HG03558 (cell line): Measurements from ENCODE around the gene C7.
A peak's percentile ranks its signal among the peaks of the same experiment; 100 is the strongest.
"Not testable (repeated sequence)": the region's sequence is repeated elsewhere in the genome, so short reads cannot be mapped to it uniquely, and the experiment has no call there.

ENCODE experiments used
- ATAC-seq: cut with Tn5 transposase; IDR thresholded peaks from one replicate; pipeline ENCODE4 v1.9.1; 2021; ENCODE audit warnings: moderate number of reproducible peaks; ENCODE audit not compliant: unreplicated experiment; ENCODE audit errors: extremely low read depth

C7 gene

DNA sequence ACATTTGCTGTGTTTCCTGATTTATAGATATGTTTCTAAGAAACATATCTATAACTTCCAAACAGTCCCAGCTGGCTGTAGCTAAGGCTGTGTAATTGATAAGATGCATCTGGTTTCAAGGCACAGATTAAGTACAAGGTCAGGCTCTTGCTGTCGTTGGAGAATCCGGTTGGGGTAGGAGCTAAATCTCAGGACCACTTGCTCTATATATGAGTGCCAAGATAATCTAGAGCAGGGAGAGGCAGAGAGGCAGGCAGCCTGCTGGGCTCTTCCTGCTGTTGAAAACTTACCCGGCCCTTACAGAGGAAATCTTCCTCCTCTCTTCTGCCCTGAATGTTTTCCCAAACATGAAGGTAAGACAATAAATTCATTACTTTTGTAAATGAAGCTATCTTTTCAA is at the start of gene C7:
C7 (plus strand) TSS at position 234 of the 400 bp plus-strand sequence; CDS start at position 348, 114 bp downstream.
- no peak for ATAC-seq

DNA sequence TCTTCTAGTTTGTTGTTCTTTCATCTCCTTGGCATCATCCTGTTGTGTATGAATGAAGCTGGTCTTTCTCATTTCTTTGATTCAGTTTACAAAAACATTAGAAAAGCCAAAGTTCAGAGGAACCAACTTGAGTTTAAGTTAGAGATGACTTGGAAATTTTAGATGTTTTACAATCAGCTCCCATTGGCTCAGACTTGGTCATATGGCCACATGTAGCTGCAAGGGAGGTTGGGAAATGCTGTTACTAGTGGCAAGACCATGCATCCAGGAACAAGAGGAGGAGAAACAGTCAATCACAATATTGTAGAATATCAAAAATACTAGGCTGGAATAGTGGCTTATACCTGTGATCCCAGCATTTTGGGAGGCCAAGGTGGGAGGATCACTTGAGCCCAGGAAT is 48.6 kb upstream of the C7 start:
- ATAC-seq, result no peak

DNA sequence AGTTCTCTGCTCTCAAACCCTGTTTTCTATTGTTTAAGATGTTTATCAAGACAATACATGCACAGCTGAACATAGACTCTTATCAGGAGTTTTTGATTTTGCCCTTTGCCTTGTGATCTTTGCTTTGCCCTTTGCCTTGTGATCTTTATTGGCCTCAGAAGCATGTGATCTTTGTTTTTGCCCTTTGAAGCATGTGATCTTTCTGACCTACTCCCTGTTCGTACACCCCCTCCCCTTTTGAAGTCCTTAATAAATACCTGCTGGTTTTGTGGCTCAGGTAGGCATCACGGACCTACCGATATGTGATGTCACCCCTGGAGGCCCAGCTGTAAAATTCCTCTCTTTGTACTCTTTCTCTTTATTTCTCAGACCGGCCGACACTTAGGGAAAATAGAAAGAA is 44.3 kb upstream of the C7 start:
- not testable (repeated sequence) for ATAC-seq

DNA sequence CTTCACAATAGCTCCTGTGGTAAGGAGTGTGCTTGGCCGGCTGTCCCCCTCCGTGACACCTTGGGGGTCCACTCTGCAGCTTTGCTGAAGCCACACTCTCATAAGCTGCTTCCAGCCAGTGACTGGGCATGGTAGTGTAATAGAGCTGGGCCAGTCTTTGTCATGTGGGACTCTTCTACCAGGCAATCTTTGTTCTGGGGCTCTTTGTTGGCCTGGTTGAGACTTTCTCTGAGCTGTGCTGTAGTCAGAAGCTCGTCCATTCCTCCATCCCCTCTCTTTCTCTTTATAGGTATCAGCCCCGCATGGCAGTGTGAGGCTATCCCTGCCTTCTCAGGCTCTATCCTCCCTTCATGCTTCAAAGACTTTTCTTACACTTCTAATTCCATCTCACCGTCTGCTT is 42.5 kb upstream of the C7 start:
- no peak for ATAC-seq

DNA sequence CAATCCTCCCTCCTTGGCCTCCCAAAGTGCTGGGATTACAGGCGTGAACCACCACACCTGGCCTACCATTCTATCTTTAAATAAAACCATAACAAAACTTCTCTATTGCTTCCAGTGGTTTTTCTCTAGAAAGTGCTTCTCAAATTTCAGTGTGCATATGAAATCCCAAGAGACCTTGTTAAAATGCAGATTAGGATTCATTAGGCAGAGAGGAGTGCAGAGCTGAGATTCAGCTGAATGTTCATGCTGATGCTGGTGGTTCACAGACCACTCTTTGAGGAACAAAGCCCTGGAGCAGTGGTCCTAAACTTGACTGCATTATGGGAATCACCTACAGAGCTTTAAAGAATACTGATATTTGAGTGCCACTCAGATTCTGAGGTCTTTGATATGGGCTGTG is 39.9 kb upstream of the C7 start:
- ATAC-seq, result no peak

DNA sequence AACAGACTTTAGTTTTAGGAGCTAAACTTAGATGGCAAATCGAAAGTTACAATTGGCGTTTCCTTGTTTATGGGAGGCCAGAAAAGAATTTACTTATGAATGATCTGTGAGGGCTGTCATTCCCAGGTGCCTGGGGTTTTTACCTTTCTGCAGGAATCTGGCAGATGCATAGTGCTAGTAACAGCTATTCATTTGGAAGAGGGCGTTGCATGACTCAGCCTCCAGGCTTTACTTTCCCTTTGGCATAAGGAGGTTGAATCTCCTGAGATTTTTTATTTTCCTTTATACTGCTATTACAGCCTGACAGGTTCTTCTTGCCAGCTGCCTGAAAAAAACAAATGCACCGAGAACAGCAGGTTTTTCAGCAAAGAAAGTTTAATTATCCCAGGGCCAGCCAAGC is 38.1 kb upstream of the C7 start:
- no peak for ATAC-seq

DNA sequence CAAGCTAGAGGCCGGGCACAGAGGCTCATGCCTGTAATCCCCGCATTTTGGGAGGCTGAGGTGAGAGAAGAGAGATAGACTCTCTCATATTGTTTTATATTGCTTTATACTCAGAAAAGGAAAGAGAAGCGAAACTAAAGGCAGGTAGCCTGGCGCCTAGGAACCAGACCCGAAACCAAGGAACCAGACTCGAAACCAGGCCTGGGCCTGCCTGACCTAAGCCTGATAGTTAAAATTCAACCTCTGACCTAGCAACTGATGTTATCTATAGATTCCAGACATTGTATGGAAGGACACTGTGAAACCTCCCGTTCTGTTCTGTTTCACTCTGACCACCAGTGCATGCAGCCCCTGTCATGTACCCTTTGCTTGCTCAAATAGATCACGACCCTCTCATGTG is 37.0 kb upstream of the C7 start:
- not testable (repeated sequence) for ATAC-seq

DNA sequence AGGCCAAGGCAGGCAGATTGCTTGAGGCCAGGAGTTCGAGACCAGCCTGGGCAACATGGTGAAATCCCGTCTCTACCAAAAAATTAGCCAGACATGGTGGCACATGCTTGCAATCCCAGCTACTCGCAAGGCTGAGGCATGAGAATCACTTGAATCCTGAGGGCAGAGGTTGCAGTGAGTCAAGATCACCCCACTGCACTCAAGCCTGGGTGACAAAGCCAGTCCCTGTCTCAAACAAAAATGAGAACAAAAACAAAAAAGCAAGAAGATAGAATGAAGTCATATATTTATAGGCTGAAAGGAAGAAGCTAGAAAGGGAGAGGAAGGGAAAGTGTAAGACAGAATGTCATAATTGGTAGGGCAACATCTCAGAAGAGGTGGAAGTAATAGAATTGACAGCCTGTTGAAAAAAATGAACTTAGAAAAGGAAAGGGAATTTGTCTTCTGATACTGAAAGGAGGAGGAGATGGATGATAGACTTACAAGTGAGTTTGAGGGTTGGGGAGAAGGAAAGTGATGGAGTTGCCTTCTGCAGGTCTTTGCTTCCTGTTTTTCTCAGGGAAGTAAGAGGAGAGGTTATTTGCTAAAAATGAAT is 35.9 kb upstream of the C7 start:
- ATAC-seq, result no peak

DNA sequence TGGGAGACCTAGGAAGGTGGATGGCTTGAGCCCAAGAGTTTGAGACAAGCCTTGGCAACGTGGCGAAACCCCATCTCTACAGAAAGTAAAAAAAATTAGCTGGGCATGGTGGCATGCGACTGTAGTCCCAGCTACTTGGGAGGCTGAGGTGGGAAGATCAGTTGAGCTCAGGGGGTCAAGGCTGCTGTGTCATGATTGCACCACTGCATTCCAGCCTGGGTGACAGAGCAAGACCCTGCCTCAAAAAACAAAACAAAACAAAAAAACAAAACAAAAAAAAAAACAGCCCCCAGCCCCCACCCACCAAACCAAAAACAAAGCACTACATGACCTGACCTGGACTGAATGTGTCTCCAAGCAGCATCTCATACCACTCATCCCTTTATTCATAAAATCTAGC is 33.3 kb upstream of the C7 start:
- ATAC-seq, result no peak

DNA sequence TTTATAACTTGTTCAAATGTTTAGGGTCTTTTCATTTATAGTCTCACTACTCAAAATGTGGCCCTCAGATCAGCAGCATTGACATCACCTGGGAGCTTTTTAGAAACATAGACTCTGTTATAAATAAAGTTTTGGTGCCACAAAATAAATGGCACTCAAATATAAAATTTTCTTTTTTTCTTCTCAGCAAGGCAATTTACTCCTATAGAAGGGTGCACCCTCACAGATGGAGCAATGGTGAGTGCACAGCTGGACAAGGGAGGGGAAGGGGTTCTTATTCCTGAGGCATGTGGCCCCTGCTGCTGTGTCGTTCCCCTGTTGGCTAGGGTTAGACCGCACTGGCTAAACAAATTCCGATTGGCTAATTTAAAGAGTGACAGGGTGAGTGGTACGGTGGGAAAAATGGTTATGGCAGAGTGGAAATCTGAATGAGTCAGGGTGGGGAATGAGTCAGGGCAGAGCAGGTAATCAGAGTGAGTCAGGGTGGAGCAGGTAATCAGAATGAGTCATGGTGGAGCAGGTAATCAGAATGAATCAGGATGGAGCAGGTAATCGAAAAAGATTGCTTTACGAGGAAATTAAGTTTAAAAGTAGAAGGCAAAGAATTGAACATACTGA is 31.8 kb upstream of the C7 start:
- no peak for ATAC-seq

DNA sequence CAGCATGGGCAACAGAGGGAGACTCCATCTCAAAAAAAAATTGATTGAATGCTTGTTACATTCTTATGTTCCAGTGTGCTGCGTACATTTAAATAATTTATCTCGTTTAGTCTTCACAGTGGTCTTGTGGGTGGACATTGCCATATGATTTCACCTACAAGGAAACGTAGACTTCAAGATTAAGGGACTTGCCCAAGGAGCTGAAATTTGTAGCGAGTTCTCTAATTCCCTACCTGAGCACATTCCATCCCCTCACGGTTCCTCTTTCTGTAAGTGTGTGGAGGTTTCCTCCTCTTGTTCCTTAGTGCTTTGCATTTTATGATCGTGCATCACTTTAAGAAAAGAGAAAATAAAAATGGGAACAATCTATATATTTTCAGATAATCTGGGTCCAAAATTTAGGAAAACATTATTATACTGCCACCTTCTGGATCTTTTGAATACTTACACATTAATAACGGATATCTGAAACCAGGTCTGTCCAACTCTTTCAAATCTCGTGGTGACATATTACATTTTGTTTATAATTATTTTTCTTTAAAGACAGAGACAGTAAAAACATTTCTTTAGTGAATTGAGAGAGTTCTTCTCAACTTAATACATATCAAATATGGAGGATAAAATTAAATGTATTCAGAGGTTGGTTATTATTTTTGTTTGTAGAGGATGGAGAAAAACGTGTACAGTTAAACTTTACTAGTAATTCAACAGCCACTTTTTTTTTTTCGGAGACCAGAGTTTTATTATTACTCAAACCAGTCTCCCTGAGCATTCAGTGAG is 29.9 kb upstream of the C7 start:
- no peak for ATAC-seq

DNA sequence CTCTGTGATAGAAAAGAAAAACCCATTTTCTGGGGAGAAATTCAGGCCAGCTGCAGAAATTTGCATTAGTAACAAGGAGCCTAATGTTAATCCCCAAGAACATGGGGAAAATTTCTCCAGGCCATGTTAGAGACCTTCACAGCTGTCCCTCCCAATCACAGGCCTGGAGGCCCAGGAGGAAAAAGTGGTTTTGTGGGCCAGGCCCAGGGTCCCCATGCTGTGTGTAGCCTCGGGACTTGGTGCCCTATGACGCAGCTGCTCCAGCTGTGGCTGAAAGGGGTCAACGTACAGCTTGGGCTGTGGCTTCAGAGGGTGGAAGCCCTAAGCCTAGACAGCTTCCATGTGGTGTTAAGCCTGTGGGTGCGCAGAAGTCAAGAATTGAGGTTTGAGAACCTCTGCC is 27.0 kb upstream of the C7 start:
- no peak for ATAC-seq

DNA sequence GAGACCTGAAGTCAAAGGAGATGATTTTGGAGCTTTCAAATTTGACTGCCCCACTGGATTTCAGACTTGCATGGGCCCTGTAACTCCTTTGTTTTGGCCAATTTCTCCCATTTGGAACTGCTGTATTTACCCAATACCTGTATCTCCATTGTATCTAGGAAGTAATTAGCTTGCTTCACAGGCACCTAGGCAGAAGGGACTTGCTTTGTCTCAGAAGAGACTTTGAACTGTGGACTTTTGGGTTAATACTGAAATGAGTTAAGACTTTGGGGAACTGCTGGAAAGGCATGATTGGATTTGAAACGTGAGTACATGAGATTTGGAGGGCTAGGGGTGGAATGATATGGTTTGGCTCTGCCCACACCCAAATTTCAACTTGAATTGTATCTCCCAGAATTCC is 26.2 kb upstream of the C7 start:
- not testable (repeated sequence) for ATAC-seq

DNA sequence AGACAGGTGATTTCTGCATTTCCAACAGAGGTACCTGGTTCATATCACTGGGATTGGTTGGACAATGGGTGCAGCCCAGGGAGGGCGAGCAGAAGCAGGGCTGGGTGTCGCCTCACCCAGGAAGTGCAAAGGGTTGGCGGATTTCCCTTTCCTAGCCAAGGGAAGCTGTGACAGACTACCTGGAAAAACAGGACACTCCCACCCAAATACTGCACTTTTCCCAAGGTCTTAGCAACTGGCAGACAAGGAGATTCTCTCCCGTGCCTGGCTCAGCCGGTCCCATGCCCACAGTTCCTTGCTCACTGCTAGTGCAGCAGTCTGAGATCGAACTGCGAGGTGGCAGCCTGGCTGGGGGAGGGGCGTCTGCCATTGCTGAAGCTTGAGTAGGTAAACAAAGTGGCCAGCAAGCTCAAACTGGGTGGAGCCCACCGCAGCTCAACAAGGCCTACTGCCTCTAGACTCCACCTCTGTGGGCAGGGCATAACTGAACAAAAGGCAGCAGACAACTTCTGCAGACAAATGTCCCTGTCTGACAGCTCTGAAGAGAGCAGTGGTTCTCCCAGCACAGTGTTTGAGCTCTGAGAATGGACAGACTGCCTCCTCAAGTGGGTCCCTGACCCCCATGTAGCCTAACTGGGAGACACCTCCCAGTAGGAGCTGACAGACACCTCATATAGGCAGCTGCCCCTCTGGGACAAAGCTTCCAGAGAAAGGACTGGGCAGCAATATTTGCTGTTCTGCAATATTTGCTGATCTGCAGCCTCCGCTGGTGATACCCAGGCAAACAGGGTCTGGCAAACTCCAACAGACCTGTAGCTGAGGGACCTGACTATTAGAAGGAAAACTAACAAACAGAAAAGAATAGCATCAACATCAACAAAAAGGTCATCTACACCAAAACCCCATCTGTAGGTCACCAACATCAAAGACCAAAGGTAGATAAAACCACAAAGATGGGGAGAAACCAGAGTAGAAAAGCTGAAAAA is 13.6 kb upstream of the C7 start:
- not testable (repeated sequence) for ATAC-seq

DNA sequence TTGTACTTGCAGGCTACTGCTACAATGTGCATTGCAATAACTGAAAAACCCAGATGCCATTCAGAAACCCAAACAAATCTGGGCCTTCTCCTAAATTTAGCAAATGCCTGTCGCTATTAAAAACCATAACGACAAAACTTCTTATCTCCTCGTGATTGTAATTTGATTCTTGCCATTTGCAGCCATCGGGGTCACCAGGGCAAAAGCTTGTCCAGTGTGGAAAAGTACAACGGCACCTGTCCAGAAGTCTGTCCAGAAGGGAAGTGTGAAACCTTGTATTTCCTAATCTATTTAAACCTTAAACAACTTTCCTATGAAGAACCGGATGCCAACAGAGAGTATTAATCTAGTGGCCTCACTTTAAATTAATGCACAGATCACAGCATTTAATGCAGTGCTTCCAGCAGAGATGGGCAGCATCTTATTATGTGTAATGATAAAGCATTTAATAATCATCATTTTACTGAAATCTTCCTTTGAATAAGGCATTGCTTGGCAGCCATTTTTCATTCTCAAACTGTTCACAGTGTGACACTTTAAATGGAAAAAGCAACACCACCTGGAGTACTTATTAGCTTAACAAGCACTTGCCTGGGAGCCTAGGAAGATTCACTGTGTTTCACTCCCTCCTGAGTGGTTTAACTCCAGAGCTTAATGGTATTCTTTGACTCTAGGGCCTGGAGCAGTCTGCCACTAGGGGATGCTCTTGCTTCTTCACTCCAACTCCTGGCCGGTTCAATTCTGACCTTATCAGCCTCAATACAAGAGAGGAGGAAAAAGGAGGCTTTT is 4.9 kb upstream of the C7 start:
- ATAC-seq, result peak; percentile 84

DNA sequence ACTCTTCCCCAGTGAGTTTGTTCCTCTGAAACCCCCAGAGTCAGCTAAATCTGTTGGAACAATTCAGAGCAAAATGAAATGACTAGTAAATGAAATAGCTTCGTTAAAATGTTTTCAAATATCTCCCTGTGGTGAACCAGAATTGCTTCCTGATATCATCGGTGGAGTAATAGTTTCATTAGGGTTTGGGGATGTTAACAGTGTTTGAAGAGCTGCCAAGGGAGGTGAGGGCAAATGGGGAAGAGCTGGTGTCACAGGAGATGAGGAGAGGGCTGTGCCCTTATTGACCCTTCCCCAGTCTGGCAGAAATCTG is 4.3 kb upstream of the C7 start:
- ATAC-seq, result no peak

DNA sequence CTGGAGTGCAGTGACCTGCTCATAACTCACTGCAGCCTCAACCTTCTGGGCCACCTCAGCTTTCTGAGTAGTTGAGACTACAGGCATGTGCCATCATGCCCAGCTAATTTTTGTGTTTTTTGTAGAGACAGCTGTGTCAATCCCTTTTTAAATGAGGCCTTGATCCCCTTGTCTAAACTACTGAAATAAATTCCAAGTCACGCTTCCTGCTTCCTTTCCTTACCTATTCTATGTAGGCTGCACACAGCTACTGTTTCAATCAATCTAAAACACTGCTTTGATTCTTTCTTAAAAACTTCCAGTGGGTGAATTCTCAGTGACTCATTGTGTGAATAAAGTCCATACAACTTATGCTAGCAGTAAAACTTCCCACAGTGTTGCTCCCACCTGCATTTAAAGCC is 2.9 kb upstream of the C7 start:
- ATAC-seq, result no peak

DNA sequence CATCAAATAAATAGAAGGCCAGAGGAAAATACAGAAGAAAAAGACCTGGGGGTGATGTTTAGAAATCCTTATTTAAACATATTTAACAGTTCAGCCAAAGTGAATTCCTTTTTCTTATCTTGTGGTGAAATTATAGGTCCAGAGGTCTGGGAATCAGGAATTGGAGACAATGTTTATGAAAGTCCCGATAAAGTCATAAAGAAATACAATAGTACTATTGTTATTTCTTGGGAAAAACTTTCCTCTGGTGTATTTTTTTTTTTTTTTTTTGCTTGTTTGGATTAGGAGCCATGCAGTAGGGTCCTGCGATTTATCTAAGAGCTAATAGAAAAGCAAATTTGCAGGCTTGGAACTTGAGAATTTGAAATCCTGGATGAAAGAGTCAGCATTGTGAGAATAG is 426 bp downstream of the C7 start:
- no peak for ATAC-seq

DNA sequence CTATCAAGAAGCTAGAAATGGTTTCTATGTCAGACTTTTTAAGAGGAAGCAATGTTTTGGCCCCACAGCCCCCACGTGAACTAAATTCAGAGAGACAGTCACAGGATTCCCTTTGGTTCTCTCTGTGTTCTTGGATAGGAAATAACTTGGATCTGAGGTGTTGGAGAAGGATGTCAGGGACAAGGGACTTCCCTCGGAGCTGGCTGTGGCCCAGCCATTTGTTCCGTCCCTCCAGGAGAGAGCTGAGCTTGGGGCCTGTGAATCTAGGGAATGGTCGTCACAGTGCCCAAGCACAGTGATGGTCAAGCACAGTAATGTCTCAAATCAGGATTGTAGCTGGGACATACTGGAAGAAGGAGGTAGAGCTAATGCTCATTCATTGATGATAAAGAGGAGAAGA is 2.0 kb downstream of the C7 start:
- no peak for ATAC-seq

DNA sequence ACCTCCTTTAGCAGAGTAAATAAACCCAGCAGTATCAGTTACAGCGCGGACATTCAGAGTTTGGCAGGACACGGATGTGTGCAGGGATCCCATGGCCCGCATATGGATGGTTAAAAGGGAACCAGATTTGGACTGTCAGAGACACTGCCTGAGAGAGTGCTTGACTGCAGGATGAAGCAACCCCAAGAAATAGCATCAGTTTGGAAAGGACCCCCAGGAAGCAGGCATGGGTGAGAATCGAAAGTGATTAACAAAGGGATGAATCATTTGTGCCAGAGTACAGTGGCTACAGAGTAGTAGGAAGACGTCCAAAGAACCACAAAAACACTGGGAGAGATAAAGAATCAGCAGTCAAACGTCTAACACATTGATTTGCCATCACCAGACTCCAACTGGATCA is 5.5 kb downstream of the C7 start:
- ATAC-seq, result no peak
